WI38 (cell line): ENCODE data around the gene SIRPB2.

Experiments
- H3K4me3 ChIP-seq: 2 replicates; pipeline ENCODE4 v1.5.1; 2011; ENCODE audit warnings: low read depth, mild to moderate bottlenecking, control low read depth, low read length
- CTCF ChIP-seq: IDR thresholded peaks from 2 replicates; pipeline ENCODE4 v1.5.1; 2012; ENCODE audit warnings: low read depth, mild to moderate bottlenecking, control low read depth, low read length

SIRPB2 gene

GRCh38 chr20:1457992-1458391, 33.2 kb downstream of the SIRPB2 start:
- H3K4me3 ChIP-seq, result no peak overlapping the region
- TF ChIP-seq CTCF, result no peak

- no peak overlapping the region for H3K4me3 ChIP-seq
- no peak for TF ChIP-seq CTCF
Observed at GRCh38 chr20:1456300-1456699, 34.9 kb downstream of the SIRPB2 start.

- no peak for TF ChIP-seq CTCF
- no peak overlapping the region for H3K4me3 ChIP-seq
Observed at GRCh38 chr20:1450926-1451491, 40.2 kb downstream of the SIRPB2 start.

DNA sequence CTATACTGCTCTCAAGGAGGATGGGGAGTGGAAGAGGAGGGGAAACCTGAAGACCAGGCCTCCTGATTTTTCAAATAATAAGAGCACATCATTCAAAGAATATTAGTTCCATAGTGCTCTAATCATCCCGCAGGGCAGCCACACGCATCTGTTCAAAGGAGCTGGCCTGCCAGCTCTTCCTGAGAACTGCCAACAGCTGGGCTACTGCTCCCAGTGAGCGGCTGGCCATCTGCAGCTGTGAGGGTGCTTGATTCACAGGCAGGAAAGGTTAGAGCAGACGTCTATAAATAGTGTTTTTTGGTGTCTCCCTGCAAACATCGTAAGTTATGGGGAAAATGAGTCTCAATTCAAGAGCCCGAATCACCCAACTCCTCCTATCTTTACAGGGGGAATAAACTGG, 41.9 kb downstream of the SIRPB2 start:
- H3K4me3 ChIP-seq, result no peak overlapping the region
- TF ChIP-seq CTCF, result no peak

DNA sequence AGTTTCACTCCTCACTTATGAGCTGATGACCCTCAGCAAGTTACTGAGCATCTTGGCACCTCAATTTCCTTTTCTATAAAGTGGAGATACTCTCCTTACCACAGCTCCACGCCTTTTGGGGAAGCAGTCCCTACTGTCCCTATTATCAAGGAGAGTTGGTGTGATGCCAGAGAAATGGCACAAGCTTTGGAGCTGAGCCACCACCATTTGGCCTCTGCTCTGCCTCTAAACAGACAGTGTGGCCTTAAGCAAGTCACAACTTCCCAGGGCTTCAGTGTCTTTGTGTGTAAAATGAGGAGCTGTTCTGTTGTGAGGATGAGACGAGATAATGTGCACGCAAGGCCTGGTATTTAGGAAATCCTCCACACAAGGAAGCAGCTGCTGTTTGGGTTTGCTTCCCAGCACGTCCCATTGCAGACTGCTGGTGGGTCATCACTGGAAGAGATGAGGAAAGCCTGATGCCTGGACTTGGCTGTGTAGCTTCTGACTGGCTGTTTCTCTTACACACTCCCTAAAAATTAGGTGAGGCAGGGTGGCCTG, 43.1 kb downstream of the SIRPB2 start:
- H3K4me3 ChIP-seq, result no peak overlapping the region
- no peak for TF ChIP-seq CTCF

GRCh38 chr20:1446536-1446935, 44.7 kb downstream of the SIRPB2 start:
- TF ChIP-seq CTCF, result no peak

DNA sequence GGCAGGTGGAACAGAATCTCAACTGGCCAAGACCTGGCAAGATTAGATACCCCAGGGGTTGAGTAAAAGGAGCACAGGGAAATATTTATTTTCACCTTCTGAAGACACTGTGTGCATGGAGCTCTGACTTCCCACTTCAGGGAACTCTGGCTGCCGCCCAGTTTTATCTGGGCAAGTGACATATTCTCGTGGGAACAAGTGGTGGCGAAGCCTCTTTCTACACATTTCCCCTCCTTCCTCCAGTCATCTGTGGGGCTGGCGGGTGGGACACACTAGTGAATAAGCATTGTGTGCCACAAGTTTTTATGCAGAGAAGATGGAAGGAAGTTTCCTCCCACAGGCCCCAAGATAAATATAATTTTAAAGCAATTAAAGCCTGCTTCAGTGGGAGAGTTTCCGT, 48.1 kb downstream of the SIRPB2 start:
- TF ChIP-seq CTCF, result no peak
- H3K4me3 ChIP-seq, result no peak overlapping the region

More at GRCh38 chr20:1446536-1446935, 44.7 kb downstream of the SIRPB2 start:
- no peak overlapping the region for H3K4me3 ChIP-seq
